Omental fat pad (tissue), 4 donors: Measurements from ENCODE around the gene STUM. TPM values are rescaled to one million over a fixed set of nuclear protein-coding genes. Genes with fewer than 3 reads are reported as not detected.
A peak's percentile ranks its signal among the peaks of the same experiment; 100 is the strongest.

Experiments
- ATAC-seq: fragments of 150-250 bp; one replicate; pipeline ENCODE4 v1.9.1; 2016; ENCODE audit warnings: mild to moderate bottlenecking, moderate library complexity; ENCODE audit not compliant: low FRiP score
- DNase-seq: peaks from one replicate; pipeline ENCODE4 v3.0.0-alpha.2; 2019; ENCODE audit warnings: low spot score
- CTCF ChIP-seq, 3 donors: fragments of 450-650 bp; IDR thresholded peaks; one replicate each; pipeline ENCODE4 v1.5.1; 2016 to 2017; ENCODE audit warnings: antibody characterized with exemption in 3 of 3, mild to moderate bottlenecking in 3 of 3, moderate library complexity in 2 of 3
- total RNA-seq, 4 donors: library from RNA; depleted of rRNA; stranded (reverse); fragments of >200 nt; gene quantifications; one replicate each; pipeline ENCODE4 v1.1.0, GENCODE V29; 2016

Gene STUM
- total RNA-seq, 4 donors from 2014 or later: 1.9 to 2.8 (median 2.2) TPM

GRCh38 chr1:226586650-226587422 lies 38.3 kb downstream of the STUM start:
- no peak for TF ChIP-seq CTCF (IDR thresholded peaks at IDR 0.05)
- ATAC-seq (no peak), DNase-seq (no peak)

GRCh38 chr1:226588484-226588883 lies 39.9 kb downstream of the STUM start:
- TF ChIP-seq CTCF (IDR thresholded peaks at IDR 0.05): no peak
- DNase-seq (no peak), ATAC-seq (peak; percentile 44)

DNA sequence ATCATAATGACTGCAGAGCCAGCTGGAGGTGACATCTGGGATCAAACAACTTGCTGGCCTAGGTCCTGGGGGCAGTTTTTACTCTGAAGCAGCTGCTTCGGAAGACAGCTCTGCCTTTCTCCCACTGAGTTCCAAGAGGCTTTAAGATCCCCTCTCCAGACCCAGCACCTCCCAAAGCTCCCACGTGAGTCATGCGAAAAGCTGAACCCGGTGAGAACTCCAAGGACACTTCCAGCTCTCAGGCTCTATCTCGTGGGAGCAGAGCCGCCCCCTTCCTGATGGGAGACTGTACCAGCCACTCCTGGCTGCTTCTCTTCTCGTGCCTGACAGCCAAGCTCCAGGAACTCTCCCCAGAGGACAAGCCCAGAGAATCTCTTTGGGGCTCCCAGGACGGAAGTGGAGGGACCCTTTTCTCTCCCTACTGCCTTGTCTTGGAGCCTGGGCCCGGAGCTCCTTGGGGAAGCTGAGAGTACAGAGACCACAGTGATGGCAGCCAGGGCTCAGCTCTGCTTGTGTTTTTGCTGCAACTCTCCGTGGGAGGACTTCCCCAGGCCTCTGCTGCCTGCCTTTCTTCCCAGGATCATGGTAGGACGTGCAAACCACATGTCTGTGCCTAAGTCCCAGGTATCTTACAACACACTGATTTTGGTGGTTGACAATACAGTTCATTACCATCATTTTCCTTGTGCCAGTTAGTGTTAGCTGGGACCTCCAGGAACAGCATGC lies 40.6 kb downstream of the STUM start:
- DNase-seq (no peak), ATAC-seq (peak; percentile 71)
- TF ChIP-seq CTCF (IDR thresholded peaks at IDR 0.05): no peak

GRCh38 chr1:226590614-226591013 lies 42.0 kb downstream of the STUM start:
- ATAC-seq (no peak), DNase-seq (no peak)
- TF ChIP-seq CTCF (IDR thresholded peaks at IDR 0.05): no peak

DNA sequence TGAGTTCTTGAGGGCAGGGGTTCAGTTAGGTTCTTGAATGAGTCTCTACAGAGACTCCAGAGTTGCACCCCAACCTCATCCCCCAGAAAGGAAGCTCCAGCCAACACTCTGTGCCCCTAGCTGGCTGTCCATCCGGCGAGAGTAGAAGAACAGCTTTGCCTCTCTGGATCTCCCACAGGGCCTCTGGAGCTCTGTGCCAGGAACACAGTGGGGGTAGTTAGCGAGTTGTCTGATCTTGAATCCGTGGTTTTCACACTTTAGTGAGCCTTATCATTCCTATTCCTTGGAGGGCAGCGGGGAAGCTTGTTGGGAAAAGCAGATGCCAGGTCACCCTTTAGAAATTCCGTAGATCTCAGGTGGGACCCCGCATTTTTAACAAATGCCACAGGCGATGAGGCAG lies 45.0 kb downstream of the STUM start:
- no peak for ATAC-seq
- DNase-seq: no peak
- no peak for TF ChIP-seq CTCF (IDR thresholded peaks at IDR 0.05)

GRCh38 chr1:226596531-226597165 lies 48.1 kb downstream of the STUM start:
- TF ChIP-seq CTCF (IDR thresholded peaks at IDR 0.05): no peak
- ATAC-seq: no peak
- no peak for DNase-seq
